GM12878 (cell line): ENCODE data around the gene PCCB. TPM values are rescaled to one million over a fixed set of nuclear protein-coding genes. Genes with fewer than 3 reads are reported as not detected.

ENCODE experiments used
- ATAC-seq: fragments of 200-7000 bp; cut with Tn5 transposase; 3 replicates; pipeline ENCODE4 v1.9.1; 2020; ENCODE audit warnings: mild to moderate bottlenecking, moderate library complexity
- BruUV-seq: library from RNA; stranded (reverse); fragments of 400-500 nt; replicated peaks from 2 replicates; lab custom pipeline; 2021; lab: Mats Ljungman, UMichigan
- CTCF ChIA-PET: fragments of 300-600 bp; sonication (Branson Sonifier 250); formaldehyde crosslinking; extraction: SDS; loops from one replicate; lab custom pipeline; 2021; ENCODE audit warnings: inconsistent platforms; lab: Yijun Ruan, JAX
- POLR2A ChIA-PET: fragments of 350-600 bp; formaldehyde crosslinking; extraction: SDS; loops from one replicate; lab custom pipeline; 2021; ENCODE audit warnings: inconsistent platforms; lab: Charles Lee
- RAD21 ChIA-PET: fragments of 300-600 bp; sonication (Branson Sonifier 250); formaldehyde crosslinking; loops from one replicate; lab custom pipeline; 2023; ENCODE audit warnings: antibody characterized with exemption; ENCODE audit not compliant: unreplicated experiment; lab: Charles Lee
- SMC1A ChIA-PET: fragments of 300-600 bp; sonication (Branson Sonifier 250); formaldehyde crosslinking; loops from one replicate; lab custom pipeline; 2023; ENCODE audit not compliant: unreplicated experiment, uncharacterized antibody; lab: Charles Lee
- DNase-seq: peaks from one replicate; pipeline ENCODE4 v3.0.0-alpha.2; 2011; ENCODE audit warnings: low read depth, low spot score
- FAIRE-seq: peaks from 3 replicates; lab custom pipeline; 2011; peaks lifted over from hg19 to GRCh38; lab: Jason Lieb, UNC
- H2AFZ ChIP-seq: 2 replicates; pipeline ENCODE4 v1.6.0; 2011; ENCODE audit warnings: low read depth, low read length, control low read depth; ENCODE audit not compliant: control insufficient read depth
- H3K27ac ChIP-seq: 2 replicates; pipeline ENCODE4 v1.5.1; 2011; ENCODE audit warnings: control low read depth; ENCODE audit not compliant: control insufficient read depth, insufficient read depth
- H3K27me3 ChIP-seq, 2 experiments: replicated peaks in 1 of 2; 2 replicates each; pipeline versions ENCODE4 v1.6.0 to v1.6.1; 2011; ENCODE audit warnings: low read length in 1 of 2; ENCODE audit not compliant: control insufficient read depth in 2 of 2, insufficient read depth in 2 of 2
- H3K36me3 ChIP-seq, 2 experiments: 2 replicates each; pipeline ENCODE4 v1.5.1; 2011; ENCODE audit warnings: low read length in 1 of 2; ENCODE audit not compliant: control insufficient read depth in 2 of 2, insufficient read depth in 2 of 2
- H3K4me1 ChIP-seq: 2 replicates; pipeline ENCODE4 v1.6.1; 2011; ENCODE audit warnings: mild to moderate bottlenecking, low read length, moderate library complexity, mixed read lengths; ENCODE audit not compliant: control insufficient read depth, insufficient read depth
- H3K4me2 ChIP-seq: 2 replicates; pipeline ENCODE4 v1.6.0; 2011; ENCODE audit warnings: control low read depth; ENCODE audit not compliant: control insufficient read depth, insufficient read depth
- H3K4me3 ChIP-seq: fragments of 200-600 bp; sonication (generic); 2 replicates; pipeline ENCODE4 v1.5.1; 2016
- H3K79me2 ChIP-seq: 2 replicates; pipeline ENCODE4 v1.6.0; 2011; ENCODE audit warnings: low read length; ENCODE audit not compliant: control insufficient read depth, insufficient read depth
- H3K9ac ChIP-seq: 2 replicates; pipeline ENCODE4 v1.8.0; 2011; ENCODE audit warnings: low read length, control low read depth, mixed read lengths; ENCODE audit not compliant: control insufficient read depth, insufficient read depth
- H3K9me3 ChIP-seq: replicated peaks from 3 replicates; pipeline ENCODE4 v1.5.1; 2011; ENCODE audit warnings: mild to moderate bottlenecking, low read length; ENCODE audit not compliant: control insufficient read depth, insufficient read depth
- H4K20me1 ChIP-seq: 2 replicates; pipeline ENCODE4 v1.6.0; 2011; ENCODE audit not compliant: control insufficient read depth, insufficient read depth
- CREB1 ChIP-seq: IDR thresholded peaks from 2 replicates; pipeline ENCODE4 v1.6.1; 2012; ENCODE audit warnings: low read depth, mild to moderate bottlenecking, inconsistent platforms
- NR2F1 ChIP-seq: fragments of 450-650 bp; conservative IDR thresholded peaks from 2 replicates; pipeline ENCODE4 v1.6.1; 2017; ENCODE audit warnings: mild to moderate bottlenecking
- SREBF1 ChIP-seq: IDR thresholded peaks from 2 replicates; pipeline ENCODE4 v1.6.1; 2012; ENCODE audit warnings: mild to moderate bottlenecking, low read length
- TCF3 ChIP-seq: IDR thresholded peaks from 2 replicates; pipeline ENCODE4 v1.6.1; 2012; ENCODE audit warnings: low read depth, mild to moderate bottlenecking, low read length, borderline replicate concordance; ENCODE audit not compliant: insufficient read depth
- WGBS: methylation state at CpG from one replicate; pipeline ENCODE4 v1.1.6; 2016; ENCODE audit warnings: low lambda C conversion rate; ENCODE audit not compliant: insufficient replicate concordance, insufficient coverage; ENCODE audit errors: missing lambda C conversion rate; 5-methylcytosine and 5-hydroxymethylcytosine counted together
- in situ Hi-C: fragments of 300-500 bp; cut with MboI; formaldehyde crosslinking; loops from 9 replicates; pipeline ENCODE4 v1.14.3; 2018; ENCODE audit warnings: mixed read lengths
- intact Hi-C: fragments of 100-400 bp; cut with micrococcal nuclease; formaldehyde crosslinking; loops from one replicate; pipeline ENCODE4 v1.14.2; 2022; ENCODE audit not compliant: unreplicated experiment
- polyA plus RNA-seq, 11 experiments: library from polyadenylated mRNA; depleted of rRNA in 4 of 11; unstranded in 6 of 11; stranded (reverse) in 5 of 11; fragments of >200 nt; fragmentation: Nextera tagmentation in 4 of 11; fragmentation: Illumina TruSeq in 1 of 11; extraction: Ambion mirVana in 4 of 11; extraction: Trizol in 1 of 11; gene quantifications; 1 replicate in 1 of 11; 2 replicates in 10 of 11; pipeline versions ENCODE4 v1.2.1 to v1.2.3, GENCODE V29; 2011 to 2016; ENCODE audit warnings: inconsistent platforms in 2 of 11, missing spikeins in 2 of 11, low read depth in 1 of 11
- total RNA-seq, 4 experiments: library from RNA; depleted of rRNA in 3 of 4; stranded (reverse); fragments of >200 nt in 3 of 4; fragmentation: Illumina TruSeq in 1 of 4; extraction: Trizol in 1 of 4; gene quantifications; 2 replicates each; pipeline versions ENCODE4 v1.2.1 to v1.2.3, GENCODE V29; 2013 to 2021
- TF ChIP-seq, protein P1 (sequence below): fragments of 450-650 bp; IDR thresholded peaks from 2 replicates; pipeline ENCODE4 v1.6.1; 2016; ENCODE audit warnings: mild to moderate bottlenecking
- TF ChIP-seq, protein P2 (sequence below): fragments of 450-650 bp; IDR thresholded peaks from 2 replicates; pipeline ENCODE4 v1.6.1; 2018; ENCODE audit warnings: mild to moderate bottlenecking, low read depth, moderate library complexity; ENCODE audit not compliant: partially characterized antibody
- TF ChIP-seq, protein P3 (sequence below): IDR thresholded peaks from 2 replicates; pipeline ENCODE4 v1.6.1; 2011; ENCODE audit warnings: low read depth, mild to moderate bottlenecking, low read length, moderate library complexity, borderline replicate concordance; ENCODE audit errors: extremely low read depth
- TF ChIP-seq, protein P4 (sequence below): fragments of 450-650 bp; IDR thresholded peaks from 2 replicates; pipeline ENCODE4 v1.6.1; 2016; ENCODE audit warnings: mild to moderate bottlenecking

PCCB gene
- total and polyA plus RNA-seq, 10 of the 15 experiments (the other 5 are each of a cell fraction or from before 2014, with no cell fraction given), result 67.2 to 133 (median 86.9) TPM

DNA sequence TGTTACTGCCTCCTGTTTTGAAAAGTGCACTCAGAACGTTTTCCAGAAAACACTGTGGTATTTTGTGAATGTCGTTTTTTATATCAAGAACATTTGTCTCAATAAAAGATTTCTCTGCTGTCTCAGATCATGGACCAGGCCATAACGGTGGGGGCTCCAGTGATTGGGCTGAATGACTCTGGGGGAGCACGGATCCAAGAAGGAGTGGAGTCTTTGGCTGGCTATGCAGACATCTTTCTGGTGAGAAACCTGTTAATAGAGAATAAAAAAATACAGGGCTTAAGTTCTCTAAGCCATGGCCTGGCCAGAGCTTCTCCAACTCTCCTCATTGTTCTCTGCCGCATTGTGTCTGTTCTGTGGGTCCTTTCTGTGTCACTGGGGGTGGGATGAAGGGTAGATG is 11.7 kb downstream of the PCCB start:
- no peaks in the 10 kb centered on the region for H4K20me1 ChIP-seq
- CTCF ChIA-PET, result no interaction called here
- POLR2A ChIA-PET, result no interaction called here
- FAIRE-seq, result no peak
- peaks cover 2 to 15% of the 10 kb centered on the region in 2 experiments for H3K36me3 ChIP-seq
- no peaks in the 10 kb centered on the region for H3K27me3 ChIP-seq
- in situ Hi-C loops, result no loop called here
- no peak overlapping the region for H3K9ac ChIP-seq
- no peak for ATAC-seq
- peaks cover 2% of the 10 kb centered on the region; the same call in 1 of the 2 replicates for H3K4me1 ChIP-seq
- no TSS peak for BruUV-seq
- RAD21 ChIA-PET, result no interaction called here
- no peaks in the 10 kb centered on the region for H3K9me3 ChIP-seq
- no peak overlapping the region for H2AFZ ChIP-seq
- TF ChIP-seq SREBF1 (no peak), NR2F1 (no peak), TCF3 (no peak), CREB1 (no peak)
- TF ChIP-seq, protein P1, sequence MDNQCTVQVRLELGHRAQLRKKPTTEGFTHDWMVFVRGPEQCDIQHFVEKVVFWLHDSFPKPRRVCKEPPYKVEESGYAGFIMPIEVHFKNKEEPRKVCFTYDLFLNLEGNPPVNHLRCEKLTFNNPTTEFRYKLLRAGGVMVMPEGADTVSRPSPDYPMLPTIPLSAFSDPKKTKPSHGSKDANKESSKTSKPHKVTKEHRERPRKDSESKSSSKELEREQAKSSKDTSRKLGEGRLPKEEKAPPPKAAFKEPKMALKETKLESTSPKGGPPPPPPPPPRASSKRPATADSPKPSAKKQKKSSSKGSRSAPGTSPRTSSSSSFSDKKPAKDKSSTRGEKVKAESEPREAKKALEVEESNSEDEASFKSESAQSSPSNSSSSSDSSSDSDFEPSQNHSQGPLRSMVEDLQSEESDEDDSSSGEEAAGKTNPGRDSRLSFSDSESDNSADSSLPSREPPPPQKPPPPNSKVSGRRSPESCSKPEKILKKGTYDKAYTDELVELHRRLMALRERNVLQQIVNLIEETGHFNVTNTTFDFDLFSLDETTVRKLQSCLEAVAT, result no peak
- TF ChIP-seq, protein P2, sequence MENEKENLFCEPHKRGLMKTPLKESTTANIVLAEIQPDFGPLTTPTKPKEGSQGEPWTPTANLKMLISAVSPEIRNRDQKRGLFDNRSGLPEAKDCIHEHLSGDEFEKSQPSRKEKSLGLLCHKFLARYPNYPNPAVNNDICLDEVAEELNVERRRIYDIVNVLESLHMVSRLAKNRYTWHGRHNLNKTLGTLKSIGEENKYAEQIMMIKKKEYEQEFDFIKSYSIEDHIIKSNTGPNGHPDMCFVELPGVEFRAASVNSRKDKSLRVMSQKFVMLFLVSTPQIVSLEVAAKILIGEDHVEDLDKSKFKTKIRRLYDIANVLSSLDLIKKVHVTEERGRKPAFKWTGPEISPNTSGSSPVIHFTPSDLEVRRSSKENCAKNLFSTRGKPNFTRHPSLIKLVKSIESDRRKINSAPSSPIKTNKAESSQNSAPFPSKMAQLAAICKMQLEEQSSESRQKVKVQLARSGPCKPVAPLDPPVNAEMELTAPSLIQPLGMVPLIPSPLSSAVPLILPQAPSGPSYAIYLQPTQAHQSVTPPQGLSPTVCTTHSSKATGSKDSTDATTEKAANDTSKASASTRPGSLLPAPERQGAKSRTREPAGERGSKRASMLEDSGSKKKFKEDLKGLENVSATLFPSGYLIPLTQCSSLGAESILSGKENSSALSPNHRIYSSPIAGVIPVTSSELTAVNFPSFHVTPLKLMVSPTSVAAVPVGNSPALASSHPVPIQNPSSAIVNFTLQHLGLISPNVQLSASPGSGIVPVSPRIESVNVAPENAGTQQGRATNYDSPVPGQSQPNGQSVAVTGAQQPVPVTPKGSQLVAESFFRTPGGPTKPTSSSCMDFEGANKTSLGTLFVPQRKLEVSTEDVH, result no peak
- TF ChIP-seq, protein P3, sequence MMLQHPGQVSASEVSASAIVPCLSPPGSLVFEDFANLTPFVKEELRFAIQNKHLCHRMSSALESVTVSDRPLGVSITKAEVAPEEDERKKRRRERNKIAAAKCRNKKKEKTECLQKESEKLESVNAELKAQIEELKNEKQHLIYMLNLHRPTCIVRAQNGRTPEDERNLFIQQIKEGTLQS, result no peak
- TF ChIP-seq, protein P4, sequence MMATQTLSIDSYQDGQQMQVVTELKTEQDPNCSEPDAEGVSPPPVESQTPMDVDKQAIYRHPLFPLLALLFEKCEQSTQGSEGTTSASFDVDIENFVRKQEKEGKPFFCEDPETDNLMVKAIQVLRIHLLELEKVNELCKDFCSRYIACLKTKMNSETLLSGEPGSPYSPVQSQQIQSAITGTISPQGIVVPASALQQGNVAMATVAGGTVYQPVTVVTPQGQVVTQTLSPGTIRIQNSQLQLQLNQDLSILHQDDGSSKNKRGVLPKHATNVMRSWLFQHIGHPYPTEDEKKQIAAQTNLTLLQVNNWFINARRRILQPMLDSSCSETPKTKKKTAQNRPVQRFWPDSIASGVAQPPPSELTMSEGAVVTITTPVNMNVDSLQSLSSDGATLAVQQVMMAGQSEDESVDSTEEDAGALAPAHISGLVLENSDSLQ, result no peak
- intact Hi-C loops, result no loop called here
- H3K79me2 ChIP-seq, result no peaks in the 10 kb centered on the region
- WGBS, result 98% methylated on average over 5 of the region's 5 CpGs
- no peak overlapping the region for H3K4me3 ChIP-seq
- DNase-seq, result no peak
- no peak overlapping the region for H3K27ac ChIP-seq
- no peak overlapping the region for H3K4me2 ChIP-seq
- SMC1A ChIA-PET, result no interaction called here
